Neural progenitor cell (in vitro differentiated cells): Measurements from ENCODE around the gene GSTM5. TPM values are rescaled to one million over a fixed set of nuclear protein-coding genes. Genes with fewer than 3 reads are reported as not detected.

Experiments used
- DNase-seq: peaks from one replicate; pipeline ENCODE4 v3.0.0-alpha.2; 2016; ENCODE audit warnings: low spot score
- H2AFZ ChIP-seq: fragments of 200-600 bp; sonication (generic); replicated peaks from 2 replicates; pipeline ENCODE4 v1.6.1; 2016; ENCODE audit warnings: antibody characterized with exemption
- H3F3A ChIP-seq: fragments of 200-600 bp; sonication (generic); 2 replicates; pipeline ENCODE4 v1.6.1; 2016; ENCODE audit warnings: antibody characterized with exemption, low read depth
- H3K27ac ChIP-seq: fragments of 200-600 bp; sonication (generic); 2 replicates; pipeline ENCODE4 v1.5.1; 2016; ENCODE audit warnings: mild to moderate bottlenecking
- H3K27me3 ChIP-seq: fragments of 200-600 bp; sonication (generic); 2 replicates; pipeline ENCODE4 v1.6.1; 2016; ENCODE audit warnings: mild to moderate bottlenecking, moderate library complexity
- H3K36me3 ChIP-seq: fragments of 200-600 bp; sonication (generic); 2 replicates; pipeline ENCODE4 v1.5.1; 2016
- H3K4me1 ChIP-seq: fragments of 200-600 bp; sonication (generic); 2 replicates; pipeline ENCODE4 v1.6.1; 2016; ENCODE audit warnings: mixed run types
- H3K4me2 ChIP-seq: fragments of 200-600 bp; sonication (generic); 2 replicates; pipeline ENCODE4 v1.6.1; 2016
- H3K4me3 ChIP-seq: fragments of 200-600 bp; sonication (generic); 2 replicates; pipeline ENCODE4 v1.5.1; 2016
- H3K79me2 ChIP-seq: fragments of 200-600 bp; sonication (generic); 2 replicates; pipeline ENCODE4 v1.6.1; 2016; ENCODE audit warnings: low read depth
- H3K9ac ChIP-seq: fragments of 200-600 bp; sonication (generic); 2 replicates; pipeline ENCODE4 v1.6.1; 2016
- H3K9me3 ChIP-seq: fragments of 200-600 bp; sonication (generic); 2 replicates; pipeline ENCODE4 v1.5.1; 2016; ENCODE audit warnings: low read depth
- H4K20me1 ChIP-seq: fragments of 200-600 bp; sonication (generic); 2 replicates; pipeline ENCODE4 v1.6.1; 2016; ENCODE audit warnings: low read depth
- H3K27ac Mint-ChIP-seq: 3 replicates; pipeline ENCODE4 v1.8.0; 2021; ENCODE audit warnings: mixed read lengths
- H3K27me3 Mint-ChIP-seq: 2 replicates; pipeline ENCODE4 v1.8.0; 2022; ENCODE audit warnings: low read depth, mild to moderate bottlenecking, inconsistent platforms, moderate library complexity, mixed read lengths; ENCODE audit not compliant: insufficient read depth
- H3K36me3 Mint-ChIP-seq: 3 replicates; pipeline ENCODE4 v1.8.0; 2021; ENCODE audit warnings: mixed read lengths
- H3K4me1 Mint-ChIP-seq: 3 replicates; pipeline ENCODE4 v1.8.0; 2021; ENCODE audit warnings: mixed read lengths
- H3K4me3 Mint-ChIP-seq: 3 replicates; pipeline ENCODE4 v1.8.0; 2021; ENCODE audit warnings: mild to moderate bottlenecking, moderate library complexity, mixed read lengths
- H3K9me3 Mint-ChIP-seq: 3 replicates; pipeline ENCODE4 v1.8.0; 2020; ENCODE audit warnings: mixed read lengths
- CTCF ChIP-seq: fragments of 200-600 bp; sonication (generic); IDR thresholded peaks from 2 replicates; pipeline ENCODE4 v1.5.1; 2017; ENCODE audit warnings: antibody characterized with exemption, mild to moderate bottlenecking
- EZH2 ChIP-seq: fragments of 200-600 bp; sonication (generic); IDR thresholded peaks from 2 replicates; pipeline ENCODE4 v1.6.1; 2017; ENCODE audit warnings: antibody characterized with exemption, mild to moderate bottlenecking, moderate library complexity
- EZH2phosphoT487 ChIP-seq: fragments of 200-600 bp; sonication (generic); IDR thresholded peaks from 2 replicates; pipeline ENCODE4 v1.6.1; 2017; ENCODE audit warnings: antibody characterized with exemption
- total RNA-seq: library from RNA; depleted of rRNA; stranded (reverse); fragments of >200 nt; gene quantifications from 2 replicates; pipeline ENCODE4 v1.2.3, GENCODE V29; 2015; ENCODE audit warnings: low replicate concordance

The GSTM5 gene
- total RNA-seq, 1 donor from 2014 or later, result not detected

DNA sequence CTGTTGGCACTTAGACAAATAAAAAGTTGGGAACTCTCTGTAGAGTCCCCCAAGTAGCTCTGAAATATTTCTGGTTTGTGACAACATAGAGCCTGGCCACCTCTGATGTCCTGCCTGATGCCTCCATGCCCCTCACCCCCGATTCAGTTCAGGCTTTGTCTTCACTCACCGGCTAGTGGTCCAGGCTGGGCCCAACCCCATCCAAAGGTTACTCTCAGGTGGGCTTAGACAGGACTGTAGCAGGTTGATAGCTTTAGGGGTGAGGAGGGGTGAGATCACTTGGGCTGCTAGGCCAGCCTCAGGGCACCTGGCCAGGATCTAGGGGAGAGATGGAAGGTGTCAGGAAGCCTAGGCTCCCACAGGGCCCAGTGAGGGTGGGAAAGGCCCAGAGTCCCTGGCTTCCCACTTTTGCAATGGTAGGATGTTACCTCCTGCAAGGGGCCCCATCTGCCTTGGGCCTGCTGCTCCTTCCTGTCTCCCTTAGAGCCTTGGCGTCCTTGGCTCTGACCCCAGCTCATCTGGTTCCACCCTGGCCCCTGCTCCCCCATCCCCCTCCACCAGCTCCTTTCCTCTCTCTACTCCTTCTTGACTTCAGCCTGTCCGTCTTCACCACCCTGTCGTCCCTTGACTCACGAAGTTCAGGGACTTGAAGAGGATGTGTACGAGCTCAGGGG lies 44.9 kb downstream of the GSTM5 start:
- DNase-seq, result no peak
- Histone ChIP-seq H3F3A (no peaks in the 10 kb centered on the region), H3K27me3 (no peaks in the 10 kb centered on the region), H3K36me3 (no peaks in the 10 kb centered on the region), H3K9me3 (no peaks in the 10 kb centered on the region), H3K4me1 (no peaks in the 10 kb centered on the region), H3K4me2 (no peak overlapping the region), H2AFZ (no peak overlapping the region), H3K27ac (no peak overlapping the region), H3K9ac (no peak overlapping the region), H4K20me1 (no peaks in the 10 kb centered on the region), H3K4me3 (no peak overlapping the region), H3K79me2 (no peaks in the 10 kb centered on the region)
- Mint-ChIP-seq H3K9me3 (peaks cover 2% of the 10 kb centered on the region), H3K36me3 (no peaks in the 10 kb centered on the region), H3K27ac (no peak overlapping the region), H3K4me3 (no peak overlapping the region), H3K27me3 (peaks cover 14% of the 10 kb centered on the region), H3K4me1 (peaks cover 3% of the 10 kb centered on the region)
- no peak for TF ChIP-seq CTCF
- TF ChIP-seq EZH2phosphoT487, result no peak
- no peak for TF ChIP-seq EZH2

DNA sequence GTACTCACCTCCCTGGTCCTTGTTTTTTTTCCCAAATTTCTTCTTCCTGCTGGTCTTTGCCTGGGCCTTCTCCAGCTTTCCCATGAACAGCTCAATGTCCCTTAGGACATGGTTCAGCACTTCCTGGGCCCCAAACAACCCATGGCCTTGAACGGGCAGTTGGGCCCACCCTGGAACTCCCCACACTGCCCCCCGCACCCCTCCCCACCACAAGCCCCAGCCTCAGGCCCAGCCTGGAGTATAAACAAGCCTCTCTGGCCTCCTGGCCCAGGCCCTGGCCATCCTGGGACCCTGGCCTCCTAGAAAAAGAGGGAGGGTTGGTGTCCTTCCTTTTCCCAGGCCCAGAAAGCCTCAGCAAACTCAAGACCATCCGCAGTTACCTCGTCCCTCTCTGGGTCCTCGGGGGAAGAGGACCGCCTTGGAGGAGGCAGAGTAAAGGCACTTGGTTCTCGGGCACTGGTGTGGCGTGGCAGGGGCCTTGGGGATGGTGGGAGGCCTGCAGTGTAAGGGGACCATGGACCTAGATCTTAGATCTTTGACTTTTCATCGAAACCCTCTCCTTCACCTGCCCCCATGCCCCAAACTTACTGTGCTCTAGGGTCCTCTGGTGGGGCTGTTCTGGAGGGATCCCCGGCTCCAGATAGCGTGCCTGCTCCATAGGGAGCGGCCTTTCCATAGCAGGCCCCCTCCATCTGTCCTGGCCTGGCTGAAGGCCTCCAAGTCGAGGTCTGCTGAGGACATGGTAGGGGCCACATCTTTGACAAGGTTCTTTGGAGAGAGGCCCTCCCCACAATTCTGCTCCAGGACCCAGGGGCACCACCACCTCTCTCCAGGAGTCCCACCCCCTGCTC lies 46.1 kb downstream of the GSTM5 start:
- no peaks in the 10 kb centered on the region for H3K9me3 ChIP-seq
- H3K79me2 ChIP-seq, result no peaks in the 10 kb centered on the region
- no peak overlapping the region for H2AFZ ChIP-seq
- Mint-ChIP-seq H3K27me3 (peaks cover 10% of the 10 kb centered on the region), H3K36me3 (no peaks in the 10 kb centered on the region), H3K4me3 (no peak overlapping the region), H3K27ac (no peak overlapping the region), H3K9me3 (peaks cover 2% of the 10 kb centered on the region), H3K4me1 (peaks cover 9% of the 10 kb centered on the region)
- no peak for DNase-seq
- H3K27me3 ChIP-seq, result no peaks in the 10 kb centered on the region
- H3K4me2 ChIP-seq, result no peak overlapping the region
- H3K4me1 ChIP-seq, result no peaks in the 10 kb centered on the region
- TF ChIP-seq CTCF (no peak), EZH2 (no peak), EZH2phosphoT487 (no peak)
- no peaks in the 10 kb centered on the region for H3K36me3 ChIP-seq
- no peak overlapping the region for H3K4me3 ChIP-seq
- no peaks in the 10 kb centered on the region for H4K20me1 ChIP-seq
- H3K27ac ChIP-seq, result no peak overlapping the region
- no peak overlapping the region for H3K9ac ChIP-seq
- no peaks in the 10 kb centered on the region for H3F3A ChIP-seq

GRCh38 chr1:109759513-109760334 lies 47.7 kb downstream of the GSTM5 start:
- Histone ChIP-seq H3K9ac (no peak overlapping the region), H2AFZ (no peak overlapping the region), H3K4me3 (no peak overlapping the region), H3K27me3 (no peaks in the 10 kb centered on the region), H3K27ac (no peak overlapping the region), H3K79me2 (no peaks in the 10 kb centered on the region), H3K9me3 (no peaks in the 10 kb centered on the region), H3K36me3 (no peaks in the 10 kb centered on the region), H4K20me1 (no peaks in the 10 kb centered on the region), H3K4me2 (no peak overlapping the region), H3K4me1 (no peaks in the 10 kb centered on the region), H3F3A (no peaks in the 10 kb centered on the region)
- Mint-ChIP-seq H3K27ac (peak overlapping the region; percentile 18), H3K36me3 (no peaks in the 10 kb centered on the region), H3K27me3 (peaks cover 10% of the 10 kb centered on the region), H3K4me1 (peaks cover 9% of the 10 kb centered on the region), H3K9me3 (peaks cover 2% of the 10 kb centered on the region), H3K4me3 (no peak overlapping the region)
- DNase-seq, result no peak
- no peak for TF ChIP-seq CTCF
- no peak for TF ChIP-seq EZH2
- no peak for TF ChIP-seq EZH2phosphoT487
